Lower lobe of right lung (tissue), 2 donors: ENCODE data around the gene MYO1D. TPM values are rescaled to one million over a fixed set of nuclear protein-coding genes. Genes with fewer than 3 reads are reported as not detected.
"Not testable (repeated sequence)": the region's sequence is repeated elsewhere in the genome, so short reads cannot be mapped to it uniquely, and the experiment has no call there.

Experiments used
- ATAC-seq, 2 donors: fragments of 200-7000 bp; cut with Tn5 transposase; one replicate each; pipeline ENCODE4 v1.9.1; 2020 to 2022; ENCODE audit warnings: mild to moderate bottlenecking in 2 of 2, moderate library complexity in 2 of 2
- DNase-seq: peaks from one replicate; pipeline ENCODE4 v3.0.0-alpha.2; 2020
- H3K27ac ChIP-seq: fragments of 200-600 bp; one replicate; pipeline ENCODE4 v1.8.0; 2022
- H3K27me3 ChIP-seq: fragments of 200-600 bp; one replicate; pipeline ENCODE4 v1.8.0; 2022; ENCODE audit warnings: low read depth
- H3K36me3 ChIP-seq: fragments of 200-600 bp; one replicate; pipeline ENCODE4 v1.8.0; 2022; ENCODE audit warnings: mild to moderate bottlenecking
- H3K4me1 ChIP-seq: fragments of 200-600 bp; one replicate; pipeline ENCODE4 v1.8.0; 2022
- H3K4me3 ChIP-seq: fragments of 200-600 bp; one replicate; pipeline ENCODE4 v1.8.0; 2022; ENCODE audit warnings: mild to moderate bottlenecking
- H3K9me3 ChIP-seq: fragments of 200-600 bp; one replicate; pipeline ENCODE4 v1.8.0; 2022
- intact Hi-C: fragments of 100-400 bp; cut with DNase I; formaldehyde crosslinking; loops from one replicate; pipeline ENCODE4 v1.11.0; 2022
- total RNA-seq: library from RNA; stranded (reverse); fragmentation: NEBNext Ultra II Directional; extraction: Animal tissue kit (Norgen Biotek cat#: 25700); gene quantifications from one replicate; pipeline ENCODE4 v1.2.1, GENCODE V29; 2021
- TF ChIP-seq, protein P1 (sequence below): fragments of 200-600 bp; IDR thresholded peaks from one replicate; pipeline ENCODE4 v1.8.0; 2022; ENCODE audit warnings: antibody characterized with exemption, mild to moderate bottlenecking
- donor health status: DM: no; HTN: yes; CAD: no; lungs with severe emphysema.

Gene MYO1D
- total RNA-seq, 1 donor from 2014 or later, result 58.0 TPM

DNA sequence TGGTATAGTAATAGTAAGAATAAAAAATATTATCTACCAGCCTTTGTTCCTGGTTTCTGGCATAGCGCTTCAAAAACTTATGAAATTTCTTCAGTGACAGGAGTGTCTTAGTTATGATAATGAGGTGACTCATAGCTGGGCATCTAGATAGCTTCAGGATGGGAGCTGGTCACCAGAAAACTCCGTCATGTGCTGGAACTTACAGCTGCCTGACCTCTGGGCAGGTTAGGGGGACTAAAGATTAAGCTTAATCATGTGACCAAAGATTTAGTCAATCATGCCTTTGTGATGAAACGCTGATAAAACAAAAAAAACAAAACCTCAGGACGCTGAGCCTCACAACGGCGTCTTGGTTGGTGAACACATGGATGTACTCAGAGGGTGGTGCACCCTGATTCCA lies 154.2 kb downstream of the MYO1D start:
- H3K9me3 ChIP-seq, result no peaks in the 10 kb centered on the region
- H3K4me3 ChIP-seq, result no peak overlapping the region
- H3K36me3 ChIP-seq, result peaks cover 18% of the 10 kb centered on the region
- DNase-seq, result no peak
- ATAC-seq, result no peak
- H3K27ac ChIP-seq, result no peak overlapping the region
- TF ChIP-seq, protein P1, sequence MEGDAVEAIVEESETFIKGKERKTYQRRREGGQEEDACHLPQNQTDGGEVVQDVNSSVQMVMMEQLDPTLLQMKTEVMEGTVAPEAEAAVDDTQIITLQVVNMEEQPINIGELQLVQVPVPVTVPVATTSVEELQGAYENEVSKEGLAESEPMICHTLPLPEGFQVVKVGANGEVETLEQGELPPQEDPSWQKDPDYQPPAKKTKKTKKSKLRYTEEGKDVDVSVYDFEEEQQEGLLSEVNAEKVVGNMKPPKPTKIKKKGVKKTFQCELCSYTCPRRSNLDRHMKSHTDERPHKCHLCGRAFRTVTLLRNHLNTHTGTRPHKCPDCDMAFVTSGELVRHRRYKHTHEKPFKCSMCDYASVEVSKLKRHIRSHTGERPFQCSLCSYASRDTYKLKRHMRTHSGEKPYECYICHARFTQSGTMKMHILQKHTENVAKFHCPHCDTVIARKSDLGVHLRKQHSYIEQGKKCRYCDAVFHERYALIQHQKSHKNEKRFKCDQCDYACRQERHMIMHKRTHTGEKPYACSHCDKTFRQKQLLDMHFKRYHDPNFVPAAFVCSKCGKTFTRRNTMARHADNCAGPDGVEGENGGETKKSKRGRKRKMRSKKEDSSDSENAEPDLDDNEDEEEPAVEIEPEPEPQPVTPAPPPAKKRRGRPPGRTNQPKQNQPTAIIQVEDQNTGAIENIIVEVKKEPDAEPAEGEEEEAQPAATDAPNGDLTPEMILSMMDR, result no peak
- no peaks in the 10 kb centered on the region for H3K27me3 ChIP-seq
- intact Hi-C loops, result no loop called here
- no peaks in the 10 kb centered on the region for H3K4me1 ChIP-seq

DNA sequence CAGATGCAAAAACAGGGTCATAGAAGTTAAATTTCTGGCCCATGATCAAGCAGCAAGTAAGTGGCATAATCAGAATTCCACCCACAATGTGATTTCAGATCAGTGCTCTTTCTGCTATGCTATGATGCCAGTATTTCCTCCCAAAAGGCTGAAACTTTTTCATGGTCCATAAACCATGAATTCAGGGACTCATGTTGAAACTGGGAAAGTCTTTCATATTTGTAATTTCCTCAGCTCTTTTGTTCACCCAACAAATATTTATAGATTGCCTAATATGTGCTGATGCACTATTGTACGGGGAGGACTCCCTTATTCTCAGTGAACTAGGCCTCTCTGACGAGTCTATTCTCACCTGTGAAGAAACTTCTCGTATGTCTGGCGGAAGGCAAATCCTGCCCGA lies 156.3 kb downstream of the MYO1D start:
- H3K27me3 ChIP-seq, result no peaks in the 10 kb centered on the region
- TF ChIP-seq, protein P1, result no peak
- no peaks in the 10 kb centered on the region for H3K9me3 ChIP-seq
- intact Hi-C loops, result no loop called here
- ATAC-seq, result no peak
- H3K36me3 ChIP-seq, result peaks cover 18% of the 10 kb centered on the region
- H3K27ac ChIP-seq, result no peak overlapping the region
- DNase-seq, result no peak
- no peak overlapping the region for H3K4me3 ChIP-seq
- no peaks in the 10 kb centered on the region for H3K4me1 ChIP-seq

DNA sequence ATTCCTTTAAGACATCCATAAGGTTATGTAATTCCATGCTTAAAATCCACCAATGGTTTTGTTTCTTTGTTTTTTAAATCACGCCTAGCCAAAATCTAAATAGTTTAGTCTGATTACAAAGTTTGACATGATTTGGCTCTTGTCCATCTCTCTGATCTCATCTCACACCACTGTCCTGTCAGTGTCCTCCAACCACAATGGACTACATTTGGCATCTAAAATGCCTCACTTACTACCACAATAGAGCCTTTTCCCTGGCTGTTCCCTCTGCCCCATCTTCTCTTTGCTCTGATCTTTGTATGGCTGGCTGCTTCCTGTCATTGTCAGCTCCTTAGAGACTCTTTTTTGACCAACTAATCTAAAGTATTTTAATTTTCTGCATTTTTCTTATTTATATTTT lies 157.2 kb downstream of the MYO1D start:
- TF ChIP-seq, protein P1, result no peak
- no peaks in the 10 kb centered on the region for H3K4me1 ChIP-seq
- no peak overlapping the region for H3K27ac ChIP-seq
- no peak for ATAC-seq
- intact Hi-C loops, result no loop called here
- no peak for DNase-seq
- H3K9me3 ChIP-seq, result no peaks in the 10 kb centered on the region
- H3K36me3 ChIP-seq, result peaks cover 18% of the 10 kb centered on the region
- H3K4me3 ChIP-seq, result no peak overlapping the region
- H3K27me3 ChIP-seq, result no peaks in the 10 kb centered on the region

DNA sequence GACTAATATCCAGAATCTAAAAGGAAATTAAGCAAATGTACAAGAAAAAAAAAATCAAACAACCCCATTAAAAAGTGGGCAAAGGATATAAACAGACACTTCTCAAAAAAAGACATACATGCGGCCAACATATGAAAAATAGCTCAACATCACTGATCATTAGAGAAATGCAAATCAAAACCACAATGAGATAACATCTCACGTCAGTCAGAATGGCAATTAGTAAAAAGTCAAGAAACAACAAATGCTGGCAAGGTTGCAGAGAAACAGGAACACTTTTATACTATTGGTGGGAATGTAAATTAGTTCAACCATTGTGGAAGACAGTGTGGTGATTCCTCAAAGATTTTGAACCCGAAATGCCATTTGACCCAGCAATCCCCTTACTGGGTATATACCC lies 162.0 kb downstream of the MYO1D start:
- H3K4me1 ChIP-seq, intact Hi-C loops, ATAC-seq, DNase-seq, H3K27ac ChIP-seq, H3K4me3 ChIP-seq, H3K9me3 ChIP-seq, H3K27me3 ChIP-seq, H3K36me3 ChIP-seq: not testable (repeated sequence)

DNA sequence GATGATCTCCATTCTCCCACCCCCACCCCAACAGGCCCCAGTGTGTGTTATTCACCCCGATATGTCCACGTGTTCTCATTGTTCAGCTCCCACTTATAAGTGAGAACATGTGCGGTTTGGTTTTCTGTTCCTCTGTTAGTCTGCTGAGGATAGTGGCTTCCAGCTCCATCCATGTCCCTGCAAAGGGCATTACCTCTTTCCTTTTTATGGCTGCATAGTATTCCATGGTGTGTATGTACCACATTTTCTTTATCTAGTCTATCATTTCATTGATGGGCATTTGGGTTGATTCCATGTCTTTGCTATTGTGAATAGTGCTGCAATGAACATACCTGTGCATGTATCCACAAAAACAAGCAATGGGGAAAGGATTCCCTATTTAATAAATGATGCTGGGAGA lies 162.7 kb downstream of the MYO1D start:
- H3K9me3 ChIP-seq, intact Hi-C loops, DNase-seq, H3K36me3 ChIP-seq, H3K4me1 ChIP-seq, H3K27me3 ChIP-seq, H3K27ac ChIP-seq, ATAC-seq, H3K4me3 ChIP-seq: not testable (repeated sequence)

DNA sequence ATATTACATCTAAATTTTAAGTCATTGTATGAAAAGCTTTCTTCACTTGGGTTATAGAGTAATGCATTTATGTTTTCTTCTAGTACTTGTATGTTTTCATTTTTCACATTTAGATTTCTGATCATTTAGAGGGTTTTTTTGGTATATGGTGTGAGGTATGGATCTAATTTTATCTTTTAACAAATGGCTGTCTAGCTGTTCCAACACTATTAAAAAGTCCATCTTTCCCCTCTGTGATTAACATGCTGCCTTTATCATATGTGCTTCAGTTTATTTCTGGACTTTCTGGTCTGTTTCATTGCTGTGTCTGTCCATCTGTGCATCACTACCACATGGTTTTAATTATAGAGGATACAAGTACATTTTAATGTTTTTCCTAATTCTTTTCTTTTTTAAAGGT lies 163.8 kb downstream of the MYO1D start:
- H3K9me3 ChIP-seq, result no peaks in the 10 kb centered on the region
- no peak for ATAC-seq
- no peaks in the 10 kb centered on the region for H3K27me3 ChIP-seq
- H3K4me3 ChIP-seq, result no peak overlapping the region
- TF ChIP-seq, protein P1, result no peak
- no peak overlapping the region for H3K27ac ChIP-seq
- intact Hi-C loops, result no loop called here
- H3K4me1 ChIP-seq, result no peaks in the 10 kb centered on the region
- peaks cover 4% of the 10 kb centered on the region for H3K36me3 ChIP-seq
- DNase-seq, result no peak

DNA sequence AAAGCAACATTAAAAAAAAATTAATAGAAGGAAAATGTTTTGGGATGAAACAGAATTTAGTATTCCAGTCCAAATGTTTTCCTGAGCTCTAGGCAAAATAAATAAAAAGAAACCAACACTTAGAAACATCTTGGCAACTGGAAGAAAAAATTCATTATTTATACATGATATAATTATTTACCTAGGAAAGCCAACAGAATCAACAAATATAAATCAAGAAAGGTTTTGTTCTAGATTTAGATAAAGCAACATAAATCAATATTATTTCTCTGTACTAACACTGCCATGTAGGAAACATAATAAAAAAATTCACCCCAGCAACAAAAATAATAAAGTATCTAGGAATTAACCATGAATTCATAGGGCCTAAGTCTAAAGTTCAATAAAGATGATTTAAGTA lies 167.4 kb downstream of the MYO1D start:
- ATAC-seq (no peak), DNase-seq (no peak)
- no peaks in the 10 kb centered on the region for H3K27me3 ChIP-seq
- TF ChIP-seq, protein P1, result no peak
- intact Hi-C loops, result no loop called here
- H3K4me1 ChIP-seq, result no peaks in the 10 kb centered on the region
- peaks cover 4% of the 10 kb centered on the region for H3K36me3 ChIP-seq
- no peak overlapping the region for H3K4me3 ChIP-seq
- no peak overlapping the region for H3K27ac ChIP-seq
- no peaks in the 10 kb centered on the region for H3K9me3 ChIP-seq
